Adipocyte (in vitro differentiated cells): ENCODE measurements around the gene PLK1.

Experiments used
- DNase-seq: peaks from one replicate; pipeline ENCODE4 v3.0.0-alpha.2; 2015; ENCODE audit warnings: low read depth
- H3K27me3 ChIP-seq: replicated peaks from 2 replicates; pipeline ENCODE4 v1.7.0; 2013; ENCODE audit warnings: mild to moderate bottlenecking, low read length, moderate library complexity; ENCODE audit not compliant: control insufficient read depth, insufficient read depth
- H3K36me3 ChIP-seq: 2 replicates; pipeline ENCODE4 v1.7.0; 2013; ENCODE audit warnings: low read length, mild to moderate bottlenecking, moderate library complexity; ENCODE audit not compliant: control insufficient read depth, insufficient read depth, severe bottlenecking
- H3K4me1 ChIP-seq: 2 replicates; pipeline ENCODE4 v1.7.0; 2013; ENCODE audit warnings: mild to moderate bottlenecking, low read length, moderate library complexity; ENCODE audit not compliant: control insufficient read depth, insufficient read depth
- H3K4me3 ChIP-seq: 2 replicates; pipeline ENCODE4 v1.7.0; 2013; ENCODE audit warnings: mild to moderate bottlenecking, low read length, moderate library complexity
- H3K9ac ChIP-seq: 2 replicates; pipeline ENCODE4 v1.7.0; 2013; ENCODE audit warnings: mild to moderate bottlenecking, low read length, moderate library complexity
- H3K9me3 ChIP-seq: 2 replicates; pipeline ENCODE4 v1.7.0; 2013; ENCODE audit warnings: mild to moderate bottlenecking, low read length, moderate library complexity; ENCODE audit not compliant: control insufficient read depth

Gene PLK1

GRCh38 chr16:23700093-23700492 lies 21.4 kb downstream of the PLK1 start:
- Histone ChIP-seq H3K4me3 (no peak overlapping the region), H3K36me3 (no peaks in the 10 kb centered on the region), H3K4me1 (no peaks in the 10 kb centered on the region), H3K9me3 (peaks cover 10% of the 10 kb centered on the region), H3K27me3 (peaks cover 16% of the 10 kb centered on the region), H3K9ac (no peak overlapping the region)
- DNase-seq, result no peak

GRCh38 chr16:23700509-23700908 lies 21.8 kb downstream of the PLK1 start:
- DNase-seq, result no peak
- Histone ChIP-seq H3K4me3 (no peak overlapping the region), H3K27me3 (peaks cover 16% of the 10 kb centered on the region), H3K9ac (no peak overlapping the region), H3K36me3 (no peaks in the 10 kb centered on the region), H3K9me3 (peaks cover 10% of the 10 kb centered on the region), H3K4me1 (no peaks in the 10 kb centered on the region)

GRCh38 chr16:23701045-23701444 lies 22.4 kb downstream of the PLK1 start:
- no peak overlapping the region for H3K4me3 ChIP-seq
- H3K9me3 ChIP-seq, result peaks cover 10% of the 10 kb centered on the region
- H3K4me1 ChIP-seq, result no peaks in the 10 kb centered on the region
- peaks cover 16% of the 10 kb centered on the region for H3K27me3 ChIP-seq
- no peak for DNase-seq
- H3K36me3 ChIP-seq, result no peaks in the 10 kb centered on the region
- H3K9ac ChIP-seq, result no peak overlapping the region

GRCh38 chr16:23702951-23703350 lies 24.3 kb downstream of the PLK1 start:
- H3K4me1 ChIP-seq, result no peaks in the 10 kb centered on the region
- no peaks in the 10 kb centered on the region for H3K36me3 ChIP-seq
- peaks cover 23% of the 10 kb centered on the region for H3K27me3 ChIP-seq

GRCh38 chr16:23704772-23705516 lies 26.3 kb downstream of the PLK1 start:
- H3K27me3 ChIP-seq, result peaks cover 31% of the 10 kb centered on the region
- H3K4me1 ChIP-seq, result no peaks in the 10 kb centered on the region
- no peak overlapping the region for H3K4me3 ChIP-seq
- H3K36me3 ChIP-seq, result no peaks in the 10 kb centered on the region
- H3K9ac ChIP-seq, result no peak overlapping the region
- peaks cover 25% of the 10 kb centered on the region for H3K9me3 ChIP-seq
- no peak for DNase-seq

More at GRCh38 chr16:23702951-23703350, 24.3 kb downstream of the PLK1 start:
- Histone ChIP-seq H3K9me3 (peaks cover 10% of the 10 kb centered on the region), H3K9ac (no peak overlapping the region), H3K4me3 (no peak overlapping the region)
- DNase-seq, result no peak

- DNase-seq, result no peak
- Histone ChIP-seq H3K9ac (no peak overlapping the region), H3K4me3 (no peak overlapping the region), H3K9me3 (peaks cover 30% of the 10 kb centered on the region), H3K4me1 (no peaks in the 10 kb centered on the region), H3K27me3 (peaks cover 34% of the 10 kb centered on the region), H3K36me3 (no peaks in the 10 kb centered on the region)
Observed at GRCh38 chr16:23705517-23705902, 26.8 kb downstream of the PLK1 start.

GRCh38 chr16:23706439-23706838 lies 27.8 kb downstream of the PLK1 start:
- DNase-seq, result no peak
- Histone ChIP-seq H3K9me3 (peaks cover 32% of the 10 kb centered on the region), H3K9ac (no peak overlapping the region), H3K4me1 (no peaks in the 10 kb centered on the region), H3K27me3 (peaks cover 36% of the 10 kb centered on the region), H3K36me3 (no peaks in the 10 kb centered on the region), H3K4me3 (no peak overlapping the region)

- no peaks in the 10 kb centered on the region for H3K4me1 ChIP-seq
- DNase-seq, result no peak
- H3K36me3 ChIP-seq, result no peaks in the 10 kb centered on the region
Observed at GRCh38 chr16:23709536-23709935, 30.8 kb downstream of the PLK1 start.

GRCh38 chr16:23710008-23710407 lies 31.3 kb downstream of the PLK1 start:
- no peak for DNase-seq
- Histone ChIP-seq H3K9me3 (peaks cover 22% of the 10 kb centered on the region), H3K36me3 (no peaks in the 10 kb centered on the region), H3K9ac (no peak overlapping the region), H3K27me3 (peaks cover 49% of the 10 kb centered on the region), H3K4me3 (no peak overlapping the region), H3K4me1 (no peaks in the 10 kb centered on the region)

More at GRCh38 chr16:23709536-23709935, 30.8 kb downstream of the PLK1 start:
- Histone ChIP-seq H3K9me3 (peaks cover 22% of the 10 kb centered on the region), H3K27me3 (peaks cover 45% of the 10 kb centered on the region), H3K9ac (no peak overlapping the region), H3K4me3 (no peak overlapping the region)

- H3K4me3 ChIP-seq, result no peak overlapping the region
- peaks cover 22% of the 10 kb centered on the region for H3K9me3 ChIP-seq
- no peak overlapping the region for H3K9ac ChIP-seq
- H3K36me3 ChIP-seq, result no peaks in the 10 kb centered on the region
- peaks cover 50% of the 10 kb centered on the region for H3K27me3 ChIP-seq
- DNase-seq, result no peak
- no peaks in the 10 kb centered on the region for H3K4me1 ChIP-seq
Observed at GRCh38 chr16:23710504-23710903, 31.8 kb downstream of the PLK1 start.

- Histone ChIP-seq H3K9me3 (peaks cover 22% of the 10 kb centered on the region), H3K4me3 (no peak overlapping the region), H3K27me3 (peaks cover 50% of the 10 kb centered on the region), H3K4me1 (no peaks in the 10 kb centered on the region), H3K36me3 (no peaks in the 10 kb centered on the region), H3K9ac (no peak overlapping the region)
- DNase-seq, result no peak
Observed at GRCh38 chr16:23711785-23712184, 33.1 kb downstream of the PLK1 start.

- Histone ChIP-seq H3K4me1 (no peaks in the 10 kb centered on the region), H3K4me3 (no peak within 1 kb of the TSS), H3K9ac (no peak within 1 kb of the TSS), H3K36me3 (no peaks in the 10 kb centered on the region), H3K9me3 (peaks cover 22% of the 10 kb centered on the region), H3K27me3 (peaks cover 43% of the 10 kb centered on the region)
- no peak for DNase-seq
Observed at GRCh38 chr16:23712976-23713375, 34.3 kb downstream of the PLK1 start, which contains the start of gene ERN2. Gene ERN2, minus strand, starts transcription at chr16:23713222. Its CDS starts 35 bp downstream, at chr16:23713187.
